Stimulated activated CD4-positive, alpha-beta T cell treated with anti-CD3 and anti-CD28 coated beads, Interleukin-15, amount 100 ng/mL, for 24 hours (primary cell): ENCODE data around the gene SFT2D3.

Experiments
- DNase-seq: peaks from one replicate; pipeline ENCODE4 v3.0.0-alpha.2; 2020

SFT2D3 gene

GRCh38 chr2:127664895-127665225 is 36.4 kb upstream of the SFT2D3 start:
- DNase-seq: no peak

GRCh38 chr2:127665267-127665893 is 35.9 kb upstream of the SFT2D3 start:
- DNase-seq: no peak

- DNase-seq: no peak
These were observed 32.2 kb upstream of the SFT2D3 start for GRCh38 chr2:127669056-127669455.

GRCh38 chr2:127670055-127670956 is 31.0 kb upstream of the SFT2D3 start:
- no peak for DNase-seq

GRCh38 chr2:127670957-127671290 is 30.4 kb upstream of the SFT2D3 start:
- DNase-seq: no peak

- DNase-seq: no peak
These were observed 29.6 kb upstream of the SFT2D3 start for GRCh38 chr2:127671557-127672302.

- no peak for DNase-seq
These were observed 28.7 kb upstream of the SFT2D3 start for GRCh38 chr2:127672341-127673224.

- no peak for DNase-seq
These were observed 27.8 kb upstream of the SFT2D3 start for GRCh38 chr2:127673291-127674069.

GRCh38 chr2:127674241-127675209 is 26.8 kb upstream of the SFT2D3 start:
- DNase-seq: peak; percentile 50

GRCh38 chr2:127675331-127676261 is 25.7 kb upstream of the SFT2D3 start, which contains the start of gene LIMS2:
LIMS2 (minus strand) TSS chr2:127675530; CDS start chr2:127675024, 506 bp downstream.
- DNase-seq: no peak

GRCh38 chr2:127676906-127677305 is 24.4 kb upstream of the SFT2D3 start:
- DNase-seq: no peak

- no peak for DNase-seq
These were observed 22.8 kb upstream of the SFT2D3 start for GRCh38 chr2:127678531-127678930.

- no peak for DNase-seq
These were observed 22.3 kb upstream of the SFT2D3 start for GRCh38 chr2:127678991-127679390.

GRCh38 chr2:127679680-127680361 is 21.5 kb upstream of the SFT2D3 start:
- no peak for DNase-seq

- no peak for DNase-seq
These were observed 20.5 kb upstream of the SFT2D3 start for GRCh38 chr2:127680706-127681287.

GRCh38 chr2:127681288-127681804 is 20.0 kb upstream of the SFT2D3 start:
- no peak for DNase-seq

GRCh38 chr2:127681976-127682857 is 19.1 kb upstream of the SFT2D3 start:
- DNase-seq: no peak
